Globus pallidus (tissue), 1 donor: Measurements from ENCODE around the gene DPM2.

Experiments used
- DNase-seq: peaks from one replicate; pipeline ENCODE4 v3.0.0-alpha.2; 2015; ENCODE audit warnings: low spot score

The DPM2 gene

GRCh38 chr9:127898433-127899127 is 39.1 kb downstream of the DPM2 start:
- DNase-seq = no peak

- DNase-seq = peak; percentile 77
Observed at GRCh38 chr9:127897193-127897692, 40.4 kb downstream of the DPM2 start.

DNA sequence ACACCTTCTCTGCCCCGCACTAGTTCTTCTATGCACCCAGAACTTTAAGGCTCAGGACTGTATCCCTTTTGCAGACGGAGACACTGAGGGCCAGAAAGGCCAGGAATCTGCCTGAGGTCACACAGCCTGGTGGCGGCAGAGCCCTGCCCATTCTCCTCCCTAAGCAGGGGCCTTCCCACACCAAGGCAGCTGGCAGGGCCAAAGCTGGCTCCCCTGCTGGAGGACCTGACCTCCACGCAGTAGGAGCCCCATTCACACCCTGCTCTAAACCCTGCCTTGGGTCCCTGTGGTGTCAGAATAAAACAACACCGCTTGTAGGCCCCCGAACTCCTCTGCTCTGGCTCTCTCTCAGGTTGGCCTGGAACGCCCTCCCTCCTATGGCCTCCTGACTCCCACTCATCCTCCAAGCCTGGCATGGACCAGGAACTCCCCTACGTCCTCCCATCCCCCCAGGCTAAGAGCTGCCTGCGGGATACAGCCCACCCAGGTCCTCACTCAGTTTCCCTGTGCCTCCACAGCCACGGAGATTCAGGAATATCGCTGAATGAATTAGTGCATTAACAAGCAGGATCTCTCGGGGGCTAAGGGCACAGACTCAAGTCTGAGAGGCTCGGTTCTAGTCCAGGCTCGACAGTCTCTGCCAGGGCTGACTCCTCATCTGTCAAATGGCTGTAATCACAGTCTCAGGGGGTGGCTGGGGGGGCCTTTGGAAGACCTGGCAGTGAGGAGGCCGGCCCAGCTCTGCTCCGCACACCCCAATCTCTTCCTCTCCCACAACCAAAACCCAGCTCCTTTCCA is 41.1 kb downstream of the DPM2 start:
- DNase-seq = no peak

DNA sequence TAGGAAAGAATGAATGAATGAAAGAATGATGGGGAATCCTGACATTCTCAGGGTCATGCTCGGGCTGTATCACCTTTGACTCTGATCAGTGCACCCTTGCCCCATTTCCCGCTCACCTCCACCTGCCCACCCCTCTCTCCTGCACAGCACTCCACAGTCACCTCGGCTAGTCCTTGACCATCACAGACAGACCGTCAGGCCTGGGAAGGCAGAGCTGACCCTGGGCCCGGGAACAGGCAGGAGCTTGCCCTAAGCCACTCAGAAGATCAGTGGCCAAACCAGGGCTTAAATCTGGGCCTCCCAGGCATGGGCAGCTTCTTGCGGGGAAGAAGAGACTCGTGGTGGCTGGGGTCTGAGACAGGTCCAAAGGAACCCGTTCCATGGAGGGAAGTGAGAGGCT is 41.8 kb downstream of the DPM2 start:
- DNase-seq = no peak

- DNase-seq = no peak
Observed at GRCh38 chr9:127893392-127893791, 44.3 kb downstream of the DPM2 start.

GRCh38 chr9:127892831-127893230 is 44.8 kb downstream of the DPM2 start:
- no peak for DNase-seq

DNA sequence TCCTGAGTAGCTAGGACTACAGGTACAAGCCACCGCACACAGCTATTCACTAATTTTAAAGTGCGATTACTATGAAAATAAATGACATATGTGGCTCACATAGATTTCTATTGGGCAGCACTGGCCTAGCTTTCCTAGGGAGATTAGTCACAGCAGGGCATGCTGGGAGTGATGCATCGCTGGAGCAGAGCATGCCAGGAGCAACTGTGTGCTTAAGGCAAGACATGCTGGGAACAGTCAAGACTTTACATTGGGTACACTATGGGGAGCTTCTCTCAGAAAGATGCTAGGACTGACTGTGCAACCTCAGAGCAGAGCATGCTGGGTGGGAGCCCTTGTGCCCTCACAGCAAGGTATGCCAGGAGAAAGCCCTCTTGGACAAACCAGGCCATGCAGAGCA is 47.6 kb downstream of the DPM2 start:
- DNase-seq = no peak

- DNase-seq = no peak
Observed at GRCh38 chr9:127887792-127888191, 49.9 kb downstream of the DPM2 start.

- no peak for DNase-seq
Observed at GRCh38 chr9:127886401-127886972, 51.2 kb downstream of the DPM2 start.

DNA sequence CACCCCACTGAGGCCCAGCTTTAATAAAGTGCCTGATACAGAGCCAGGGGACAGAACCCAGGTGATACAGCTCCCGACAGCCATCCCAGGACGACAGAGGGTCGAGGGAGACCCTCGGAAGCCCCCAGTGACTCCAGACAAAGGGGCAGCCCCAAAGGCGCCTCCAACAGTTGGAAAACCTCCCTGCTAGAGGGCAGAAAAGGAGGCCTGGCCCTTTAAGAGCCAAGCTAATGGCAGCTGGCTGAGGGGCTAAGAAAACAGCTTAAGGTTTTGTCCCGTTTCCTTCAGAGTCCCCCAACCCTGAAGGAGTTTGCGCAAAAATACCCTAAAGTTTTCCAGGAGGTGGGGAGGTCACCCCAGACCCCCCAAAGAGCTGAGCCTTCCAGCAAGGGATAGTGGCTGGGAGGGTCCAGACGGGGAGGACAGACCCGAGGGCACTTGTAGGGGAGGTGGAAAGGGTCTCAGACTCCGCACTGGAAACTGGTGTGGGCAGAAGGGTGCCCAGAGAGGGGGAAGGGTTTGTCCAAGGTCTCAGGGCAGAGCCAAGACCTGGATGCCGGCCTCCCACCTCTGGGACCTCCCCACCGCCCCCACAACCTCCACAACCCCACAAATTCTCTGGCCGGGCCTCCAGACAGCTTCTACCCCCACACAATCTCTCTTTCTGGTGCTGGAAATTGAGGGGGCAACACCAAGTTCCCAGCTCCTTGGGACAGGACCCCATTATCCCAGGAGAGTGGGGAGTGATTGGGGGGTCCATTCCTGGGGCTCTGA is 52.0 kb downstream of the DPM2 start:
- no peak for DNase-seq
